Measurements from ENCODE around the gene GPC4. TPM values are rescaled to one million over a fixed set of nuclear protein-coding genes. Genes with fewer than 3 reads are reported as not detected.
A peak's percentile ranks its signal among the peaks of the same experiment; 100 is the strongest.

GPC4 gene
- total and polyA plus RNA-seq, 12 donors = 1.7 to 10.0 (median 6.4) TPM

DNA sequence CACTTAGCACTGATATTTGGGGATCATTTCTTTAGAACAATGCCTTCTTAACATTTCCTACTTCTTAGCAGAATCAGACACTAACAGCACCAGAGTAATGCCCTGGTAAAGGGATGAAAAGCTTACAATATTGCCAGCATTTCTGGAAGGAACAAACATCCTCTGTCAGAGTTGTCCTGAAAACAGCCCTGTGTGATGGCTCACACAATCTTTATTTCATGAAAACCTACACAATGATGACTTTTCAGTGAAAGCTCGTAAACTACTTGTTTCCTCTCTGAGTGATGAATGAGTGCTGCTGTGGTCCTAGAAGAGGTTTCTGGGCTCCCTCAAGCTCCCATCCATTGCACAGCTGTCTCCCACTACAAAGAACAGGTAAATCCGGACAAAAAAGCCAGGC lies 52.8 kb downstream of the GPC4 start:
- Histone ChIP-seq H3K27ac (no peak overlapping the region), H3K4me1 (peaks cover 0 to 2% (median 0%) of the 10 kb centered on the region in 9 donors), H3K36me3 (no peaks in the 10 kb centered on the region), H3K4me3 (no peak overlapping the region), H3K9me3 (no peaks in the 10 kb centered on the region), H3K27me3 (peaks cover 0 to 44% (median 0%) of the 10 kb centered on the region in 7 donors)
- no peak for ATAC-seq
- 79 to 91% methylated on average over 2 of the region's 2 CpGs for WGBS, 2 donors
- DNase-seq = no peak
- no peak for TF ChIP-seq CTCF (IDR thresholded peaks at IDR 0.05)
- intact Hi-C loops (cut with DNase I) = no loop called here

DNA sequence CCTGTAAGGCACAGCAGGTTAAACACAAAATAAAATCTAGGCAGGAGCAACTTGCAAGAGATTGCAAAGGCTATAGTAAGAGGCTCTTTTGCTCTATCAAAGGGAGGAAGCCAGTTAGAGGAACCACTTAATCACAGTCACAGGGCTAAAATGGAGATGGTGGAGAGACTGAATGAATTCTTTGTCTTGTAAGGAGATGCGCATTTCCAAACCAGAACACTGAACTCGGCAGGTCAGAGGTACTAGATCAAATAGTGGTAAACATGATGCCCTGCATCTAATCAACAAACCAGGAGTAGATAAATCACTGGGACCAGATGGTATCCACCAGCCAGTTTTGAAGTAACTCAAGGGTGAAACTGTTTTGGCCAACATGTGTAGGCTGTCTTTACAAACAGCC lies 55.8 kb downstream of the GPC4 start:
- 89 to 92% methylated on average over 2 of the region's 2 CpGs for WGBS, 2 donors
- peaks cover 0 to 31% (median 0%) of the 10 kb centered on the region in 7 donors for H3K27me3 ChIP-seq
- DNase-seq (no peak), ATAC-seq (no peak)
- H3K36me3 ChIP-seq = no peaks in the 10 kb centered on the region
- H3K4me3 ChIP-seq = no peak overlapping the region
- H3K27ac ChIP-seq = no peak overlapping the region
- H3K9me3 ChIP-seq = no peaks in the 10 kb centered on the region
- H3K4me1 ChIP-seq = no peaks in the 10 kb centered on the region
- intact Hi-C loops (cut with DNase I) = no loop called here
- no peak for TF ChIP-seq CTCF (IDR thresholded peaks at IDR 0.05)

DNA sequence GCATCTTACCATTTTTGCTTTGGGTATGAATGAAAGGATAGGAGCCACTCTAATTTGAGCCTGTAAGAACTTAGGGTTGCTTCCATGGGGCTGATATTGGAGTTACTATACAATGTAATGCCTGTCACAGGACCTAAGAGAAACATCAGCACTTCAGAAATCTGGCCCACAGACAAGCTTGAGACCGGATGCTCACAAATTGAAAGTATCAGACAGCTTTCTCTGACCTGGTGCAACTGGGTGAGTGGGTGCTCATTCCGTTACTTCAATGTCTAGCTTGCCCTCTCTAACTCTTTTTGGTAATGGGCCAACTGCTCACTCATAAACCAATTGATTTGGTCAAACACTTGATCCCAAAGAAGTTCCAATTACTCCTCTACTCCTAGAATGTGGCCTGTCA lies 62.1 kb downstream of the GPC4 start:
- peaks cover 0 to 27% (median 0%) of the 10 kb centered on the region in 7 donors for H3K27me3 ChIP-seq
- no peak for ATAC-seq
- intact Hi-C loops (cut with DNase I) = no loop called here
- TF ChIP-seq CTCF (IDR thresholded peaks at IDR 0.05) = no peak
- H3K4me3 ChIP-seq = no peak overlapping the region
- WGBS, 2 donors = 85 to 93% methylated on average over 2 of the region's 2 CpGs
- no peak overlapping the region for H3K27ac ChIP-seq
- no peak for DNase-seq
- no peaks in the 10 kb centered on the region for H3K36me3 ChIP-seq
- H3K4me1 ChIP-seq = no peaks in the 10 kb centered on the region
- no peaks in the 10 kb centered on the region for H3K9me3 ChIP-seq

GRCh38 chrX:133350751-133351150 lies 64.5 kb downstream of the GPC4 start:
- WGBS, 2 donors = 13 to 37% methylated on average over 1 of the region's 1 CpG
- H3K27ac ChIP-seq = no peak overlapping the region
- peak; percentile 5 to 10 for DNase-seq
- intact Hi-C loops (cut with DNase I) = no loop called here
- no peak overlapping the region for H3K4me3 ChIP-seq
- no peak for TF ChIP-seq CTCF (IDR thresholded peaks at IDR 0.05)
- H3K4me1 ChIP-seq = no peaks in the 10 kb centered on the region
- H3K27me3 ChIP-seq = peaks cover 0 to 33% (median 0%) of the 10 kb centered on the region in 7 donors
- no peaks in the 10 kb centered on the region for H3K9me3 ChIP-seq
- no peaks in the 10 kb centered on the region for H3K36me3 ChIP-seq
- no peak for ATAC-seq
